Uterus (tissue), 2 donors: ENCODE results near the gene WNT5B.

Experiments used
- CTCF ChIP-seq, 4 experiments: fragments of 200-600 bp in 2 of 4; fragments of 450-650 bp in 2 of 4; sonication (generic) in 2 of 4; IDR thresholded peaks; one replicate each; pipeline ENCODE4 v1.5.1; 2016 to 2019; ENCODE audit warnings: antibody characterized with exemption in 4 of 4, mild to moderate bottlenecking in 2 of 4, moderate library complexity in 1 of 4
- POLR2A ChIP-seq, 2 donors: fragments of 450-650 bp; IDR thresholded peaks; one replicate each; pipeline ENCODE4 v1.6.1; 2016; ENCODE audit warnings: antibody characterized with exemption in 2 of 2, mild to moderate bottlenecking in 1 of 2, moderate library complexity in 1 of 2

- TF ChIP-seq POLR2A (IDR thresholded peaks at IDR 0.05): no peak
- no peak for TF ChIP-seq CTCF (IDR thresholded peaks at IDR 0.05)
Measured at GRCh38 chr12:1595026-1595561, 33.9 kb upstream of the WNT5B start.
